CD4-positive, alpha-beta T cell treated with Interleukin-6 at 100 ng/mL for 8 hours (primary cell): Measurements from ENCODE around the gene GUCA2A.
"Not testable (repeated sequence)": the region's sequence is repeated elsewhere in the genome, so short reads cannot be mapped to it uniquely, and the experiment has no call there.

Experiments used
- DNase-seq: peaks from one replicate; pipeline ENCODE4 v3.0.0-alpha.2; 2020; ENCODE audit warnings: mixed read lengths, low spot score

Gene GUCA2A, protein sequence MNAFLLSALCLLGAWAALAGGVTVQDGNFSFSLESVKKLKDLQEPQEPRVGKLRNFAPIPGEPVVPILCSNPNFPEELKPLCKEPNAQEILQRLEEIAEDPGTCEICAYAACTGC

DNA sequence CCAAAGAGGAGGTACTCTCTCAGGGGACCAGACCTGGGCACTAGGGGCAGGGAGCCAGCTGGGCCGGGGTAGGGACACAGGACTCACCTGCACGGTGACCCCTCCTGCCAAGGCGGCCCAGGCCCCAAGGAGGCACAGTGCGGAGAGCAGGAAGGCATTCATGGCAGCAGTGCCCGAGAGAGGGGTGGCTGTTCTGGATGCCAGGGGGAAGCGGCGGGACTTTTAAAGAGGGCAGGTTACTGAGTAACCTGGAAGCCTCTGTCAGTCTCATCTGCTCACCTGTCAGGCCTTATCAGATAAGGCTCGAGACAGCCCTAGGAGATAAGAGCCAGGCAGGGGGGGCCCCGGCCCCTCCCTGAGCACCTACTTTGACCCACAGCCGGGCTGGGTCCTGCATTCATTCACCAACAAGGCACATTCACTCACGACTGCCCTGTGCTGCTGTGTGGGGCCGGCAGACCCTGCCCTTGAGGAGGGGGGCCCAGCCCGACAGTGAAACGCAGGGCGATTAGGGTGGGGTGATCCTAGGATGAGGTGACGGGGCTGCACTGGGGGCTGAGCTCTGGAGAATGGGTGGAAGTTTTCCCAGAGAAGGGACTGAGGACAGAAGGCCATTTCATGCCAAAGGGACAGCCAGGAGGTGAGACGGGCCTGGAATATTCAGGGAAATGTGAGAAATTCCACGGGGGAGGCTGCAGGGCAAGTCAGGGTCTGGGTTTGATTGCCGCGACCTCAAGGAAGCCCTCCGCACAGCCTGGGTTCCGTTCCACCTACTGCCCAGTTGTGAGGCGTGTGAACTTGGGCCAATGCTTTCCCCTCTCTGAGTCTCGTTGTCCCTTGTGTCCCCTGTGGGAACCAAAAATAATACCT lies at the start of gene GUCA2A:
TSS of gene GUCA2A (minus strand) at position 195 of the 870 bp plus-strand sequence. CDS start at position 162, 33 bp downstream.
- no peak for DNase-seq

DNA sequence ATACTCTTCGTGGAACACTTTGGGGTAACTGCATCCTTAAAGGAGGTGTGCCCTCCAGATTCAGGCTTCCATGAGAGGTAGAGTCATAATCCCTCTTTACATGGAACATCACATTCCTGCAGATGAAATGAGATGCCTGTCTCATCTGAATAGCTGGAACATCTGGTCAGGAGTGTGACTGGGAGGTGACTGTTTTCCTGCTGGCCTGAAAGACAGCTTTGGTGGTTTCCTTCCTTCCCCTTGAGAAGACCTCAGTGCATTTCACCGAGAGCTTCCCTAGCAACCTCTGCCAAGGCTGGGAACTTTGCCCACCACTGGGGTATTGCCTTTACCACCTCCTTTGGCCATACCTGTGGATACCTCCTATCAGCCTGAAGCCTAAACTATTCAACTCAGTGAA lies 46.7 kb upstream of the GUCA2A start:
- no peak for DNase-seq

DNA sequence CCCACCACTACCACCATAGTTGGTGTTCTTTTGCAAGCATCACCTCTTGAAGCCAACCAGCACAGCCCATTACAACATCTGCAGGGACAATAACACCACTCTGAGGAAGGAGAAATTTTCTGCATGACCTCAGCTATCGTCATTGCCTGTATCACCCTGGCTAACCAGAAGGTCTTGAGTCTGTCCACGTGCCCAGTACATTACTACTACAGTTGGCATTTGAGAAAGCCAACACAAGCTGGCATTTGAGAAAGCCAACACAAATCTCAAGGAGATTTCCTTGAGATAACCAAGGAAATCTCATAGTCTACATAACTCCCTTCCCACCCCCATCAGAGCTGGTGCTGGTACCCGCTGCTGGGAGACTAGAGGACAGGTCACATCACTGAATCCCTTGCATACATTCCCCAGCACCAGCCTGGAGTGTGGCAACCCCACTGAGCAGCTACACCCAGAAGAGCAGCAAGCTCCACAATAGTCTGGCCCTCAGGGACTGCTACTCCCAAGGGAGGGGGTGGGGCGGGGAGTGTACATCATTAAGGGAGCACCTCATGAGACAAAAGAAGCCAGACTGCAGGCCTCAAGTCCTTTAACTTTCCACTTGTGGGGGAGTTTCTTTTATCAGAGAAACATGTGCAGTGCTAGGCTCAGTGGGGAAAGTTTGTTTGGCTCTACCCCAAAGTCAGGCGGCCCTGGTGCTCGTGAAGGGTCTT lies 46.0 kb upstream of the GUCA2A start:
- DNase-seq: no peak

DNA sequence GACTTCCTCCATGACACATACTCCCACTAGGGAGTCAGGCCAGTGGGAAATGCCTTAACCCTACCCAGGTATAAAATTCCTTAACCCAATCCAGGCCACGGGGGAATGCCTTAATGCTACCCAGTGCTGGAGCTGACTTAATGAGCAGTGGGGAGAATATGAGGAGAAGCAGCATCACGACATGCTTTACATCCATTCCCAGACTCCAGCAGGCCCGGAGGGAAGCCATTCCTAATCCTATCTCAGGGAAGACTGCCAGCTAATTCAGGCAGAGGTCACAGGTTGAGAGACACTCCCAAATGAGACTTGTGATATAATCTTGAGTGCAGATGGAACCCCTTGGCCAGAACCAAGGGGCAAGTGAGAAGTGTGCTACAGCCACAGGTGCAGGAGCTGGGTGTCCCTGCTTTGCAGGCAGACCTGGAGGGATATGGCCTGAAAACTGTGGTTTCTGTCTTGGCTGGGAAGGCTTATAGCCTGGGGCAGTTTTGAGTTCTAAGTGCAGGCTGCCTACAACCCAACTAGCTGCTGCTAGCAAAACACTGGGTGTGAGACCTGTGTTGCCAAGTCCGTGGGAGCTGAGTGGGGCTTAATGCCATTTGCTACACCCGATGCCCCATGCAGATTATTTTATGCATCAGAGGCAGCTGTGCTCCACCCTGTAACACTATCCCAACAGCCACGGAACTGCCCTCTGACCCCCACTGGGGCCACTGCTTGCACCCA lies 45.1 kb upstream of the GUCA2A start:
- DNase-seq: no peak

DNA sequence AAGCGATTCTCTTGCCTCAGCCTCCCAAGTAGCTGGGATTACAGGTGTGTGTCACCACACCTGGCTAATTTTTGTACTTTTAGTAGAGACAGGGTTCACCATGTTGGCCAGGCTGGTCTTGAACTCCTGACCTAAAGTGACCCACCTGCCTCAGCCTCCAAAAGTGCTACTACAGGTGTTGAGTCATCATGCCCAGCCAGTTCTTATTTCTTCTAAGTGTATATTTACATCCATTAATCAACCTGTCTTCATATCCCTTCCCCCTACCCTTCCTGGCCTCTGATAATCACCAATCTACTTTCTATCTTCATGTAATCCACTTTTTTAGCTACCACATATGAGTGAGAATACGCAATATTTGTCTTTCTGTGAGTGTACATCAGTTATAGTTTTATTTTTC lies 42.4 kb upstream of the GUCA2A start:
- not testable (repeated sequence) for DNase-seq

DNA sequence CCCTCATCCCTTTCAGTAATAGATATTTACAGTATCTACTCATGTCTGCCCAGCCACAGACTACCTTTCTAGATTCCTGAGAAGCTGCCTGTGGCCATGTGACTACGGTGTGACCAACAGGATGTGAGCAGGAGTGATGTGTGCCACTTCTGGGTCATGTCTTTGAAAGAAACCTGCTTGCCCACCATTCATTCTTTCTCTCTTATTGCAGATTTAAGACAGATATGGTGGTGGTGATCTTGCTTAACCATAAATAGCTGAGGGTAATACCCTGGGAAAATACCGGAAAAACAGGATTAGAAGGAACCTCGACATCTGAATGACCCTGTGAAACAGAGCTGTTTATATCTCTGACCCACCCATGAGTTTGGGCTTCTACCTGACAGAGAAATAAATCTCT lies 41.6 kb upstream of the GUCA2A start:
- no peak for DNase-seq

DNA sequence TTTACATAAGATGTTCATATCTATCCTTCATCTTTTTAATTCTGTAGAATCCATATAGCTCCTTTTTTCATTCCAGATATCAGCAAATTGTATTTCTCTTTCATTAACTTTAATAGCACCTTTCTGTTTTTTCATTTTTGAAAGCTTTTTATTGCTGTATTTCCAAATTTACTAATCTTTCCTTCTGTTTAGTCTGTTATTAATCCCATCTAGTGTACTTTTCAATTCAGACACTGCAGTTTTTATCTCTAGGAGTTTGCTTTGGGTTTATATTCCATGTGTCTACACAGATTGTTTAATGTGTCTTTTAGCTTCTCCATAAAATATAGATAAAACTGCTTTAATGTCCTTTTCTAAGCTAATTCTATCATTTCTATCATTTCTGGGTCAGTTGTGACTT lies 37.4 kb upstream of the GUCA2A start:
- DNase-seq: no peak

DNA sequence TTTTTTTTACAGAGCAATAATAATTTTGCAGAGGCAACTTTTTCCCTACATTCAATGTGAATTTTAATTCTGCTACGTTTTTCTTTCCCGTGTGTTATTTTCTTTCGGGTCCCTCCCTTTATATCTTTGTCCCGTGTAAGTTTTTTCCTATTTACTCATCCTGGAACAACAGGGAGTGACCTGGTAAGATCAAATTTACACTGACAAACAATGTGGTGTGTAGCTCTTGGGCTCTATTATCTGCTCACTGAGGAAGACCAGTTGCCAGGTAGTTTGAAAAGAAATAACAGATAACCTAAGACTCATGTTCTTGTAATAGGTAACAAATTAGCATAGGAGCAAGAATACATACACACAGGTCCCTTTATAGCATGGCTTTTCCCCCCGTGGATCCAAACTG lies 33.7 kb upstream of the GUCA2A start:
- DNase-seq: no peak

DNA sequence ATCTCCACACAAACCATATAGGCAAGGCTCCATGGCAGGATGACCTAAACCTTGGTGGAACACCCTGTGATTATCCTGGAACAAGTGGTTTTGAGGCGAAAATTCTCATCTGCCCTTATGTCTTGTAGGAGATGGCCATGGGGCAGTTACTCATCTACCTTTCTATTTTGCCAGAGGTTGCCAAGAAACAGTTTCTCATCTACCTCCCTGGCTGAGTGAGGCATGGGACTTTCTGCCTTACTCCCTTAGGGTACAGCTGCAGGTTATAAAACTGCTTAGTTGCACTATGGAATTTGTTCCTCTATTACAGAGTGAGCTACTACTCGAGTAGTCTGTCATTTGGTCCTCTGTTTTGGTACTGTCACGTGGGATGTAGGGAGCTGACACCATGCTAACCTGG lies 31.3 kb upstream of the GUCA2A start:
- DNase-seq: no peak

DNA sequence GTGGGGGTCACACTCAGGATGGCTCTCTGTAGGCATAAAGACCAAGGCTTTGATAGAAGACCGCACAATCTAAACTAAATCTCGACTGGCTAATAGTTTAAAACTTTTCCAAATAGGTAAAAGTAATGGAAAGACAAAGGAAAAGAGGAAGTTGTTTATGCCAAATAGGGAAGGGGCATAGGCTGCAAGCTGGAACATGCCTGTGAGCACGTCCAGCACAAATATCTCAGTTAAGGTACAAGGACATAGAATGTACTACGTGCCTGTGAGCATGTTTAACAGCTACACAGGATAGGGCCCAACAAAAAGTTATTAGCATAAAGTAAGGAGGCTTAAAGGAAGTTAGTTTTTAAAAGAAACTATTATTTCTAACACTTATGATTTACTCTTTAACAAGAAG lies 27.6 kb upstream of the GUCA2A start:
- no peak for DNase-seq

DNA sequence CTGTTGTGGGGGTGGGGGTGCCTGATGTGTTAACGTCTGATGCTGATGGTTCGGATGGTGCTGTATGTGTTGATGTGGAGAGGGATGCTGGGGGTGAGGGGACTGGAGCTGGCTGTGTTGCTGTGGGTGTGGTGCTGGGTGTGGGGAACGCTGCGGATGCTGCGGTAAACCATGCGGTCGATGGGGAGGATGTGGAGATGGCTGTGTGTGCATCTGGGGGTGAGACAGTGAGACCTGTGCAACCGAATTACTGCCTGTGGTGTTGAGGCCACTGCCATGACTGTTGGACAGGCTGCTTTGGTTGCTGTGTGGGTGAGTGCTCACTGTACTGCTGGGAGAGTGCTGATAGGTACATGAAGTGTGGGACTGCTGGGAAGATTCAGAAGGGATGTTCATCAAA lies 26.8 kb upstream of the GUCA2A start:
- no peak for DNase-seq

DNA sequence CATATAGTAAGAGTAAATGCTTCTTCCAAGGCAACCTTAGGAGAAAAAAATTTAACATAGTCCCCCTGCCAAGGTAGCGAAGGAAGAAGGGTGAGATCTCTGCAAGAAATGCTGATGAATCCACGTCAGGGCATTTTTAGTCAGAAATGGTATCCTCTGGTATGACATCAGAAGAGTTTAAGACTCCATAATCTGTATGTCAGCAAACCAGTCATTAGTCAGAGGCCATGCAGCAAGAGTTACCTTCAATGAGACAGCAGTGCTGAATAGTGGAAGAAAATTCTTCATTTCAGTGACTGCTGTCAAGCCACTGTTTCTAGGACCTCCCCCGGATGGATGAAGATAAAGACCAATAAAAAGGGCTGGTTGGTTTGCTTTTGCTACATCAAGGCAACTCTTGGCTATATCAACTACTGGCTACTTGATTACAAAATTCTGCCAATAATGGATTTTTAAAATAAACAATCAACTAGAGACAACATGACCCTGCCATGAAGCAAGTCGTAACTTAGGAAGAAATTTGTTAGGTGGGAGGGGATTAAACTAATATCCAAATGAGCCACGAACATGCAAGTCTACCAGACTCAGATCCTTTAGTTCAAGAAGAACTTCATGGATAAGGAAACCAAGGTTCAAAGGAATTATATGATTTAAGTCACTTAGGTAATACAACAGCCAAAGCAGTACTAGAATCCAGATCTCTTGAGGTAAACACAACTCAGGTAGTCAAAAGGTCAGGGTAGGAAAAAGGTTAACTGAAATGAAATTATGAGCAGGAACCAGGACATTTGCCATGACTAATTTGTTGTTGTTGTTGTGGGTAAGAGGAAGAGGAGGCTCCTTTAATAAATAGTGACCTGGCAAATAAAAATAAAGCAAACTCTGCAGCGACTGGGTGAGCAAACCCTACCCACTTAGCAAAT lies 25.6 kb upstream of the GUCA2A start:
- no peak for DNase-seq

DNA sequence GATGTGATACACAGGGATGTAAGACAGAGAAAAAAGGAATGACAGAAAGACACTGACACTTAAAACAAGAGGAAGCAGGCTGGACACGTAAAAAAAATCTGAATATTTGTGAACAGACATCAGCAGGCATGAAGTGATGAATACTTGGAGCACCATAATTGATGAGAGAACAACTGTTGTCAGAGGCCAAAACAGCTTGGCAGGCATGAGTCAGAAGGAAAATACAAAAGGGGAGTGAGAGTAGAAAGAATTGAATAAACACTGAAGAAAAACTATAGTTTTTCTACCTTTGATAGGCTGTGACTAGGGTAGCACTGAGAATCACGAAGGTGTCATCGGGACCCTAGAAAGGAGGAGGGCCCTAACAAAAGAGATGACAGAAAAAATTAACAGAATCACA lies 21.6 kb upstream of the GUCA2A start:
- no peak for DNase-seq

DNA sequence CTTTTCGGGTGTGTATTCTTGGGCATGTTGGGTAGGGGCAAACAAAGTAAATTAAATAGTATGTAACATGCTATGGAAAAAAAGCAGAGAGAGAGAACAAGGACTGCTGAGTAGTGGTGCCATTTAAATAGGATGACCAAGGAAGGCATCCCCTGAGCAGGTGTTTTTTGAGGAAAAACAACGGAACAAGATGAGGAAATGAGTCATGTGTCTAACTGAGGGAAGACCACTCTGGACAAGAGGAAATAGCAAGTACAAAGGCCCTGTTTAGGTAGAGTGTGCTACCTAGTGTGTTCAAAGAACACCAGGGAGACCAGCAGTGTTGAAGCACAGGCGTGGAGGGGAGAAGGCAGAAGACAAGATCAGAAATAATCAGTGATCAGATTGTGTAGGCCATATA lies 20.1 kb upstream of the GUCA2A start:
- no peak for DNase-seq

DNA sequence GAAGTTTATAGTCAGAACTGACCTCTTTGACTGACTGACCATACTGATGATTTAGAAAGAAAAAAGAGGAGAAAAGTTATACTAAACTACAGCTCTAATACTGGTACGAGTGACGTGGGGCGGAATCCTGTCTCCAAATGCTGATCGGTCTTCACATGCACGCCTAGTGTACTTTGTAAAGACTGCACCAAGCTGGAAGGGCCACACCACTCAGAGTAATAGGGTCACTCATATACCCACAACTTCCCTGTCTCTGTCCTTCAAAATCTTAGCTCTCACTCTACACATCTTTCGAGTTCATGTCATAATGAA lies 19.4 kb upstream of the GUCA2A start:
- DNase-seq: no peak

DNA sequence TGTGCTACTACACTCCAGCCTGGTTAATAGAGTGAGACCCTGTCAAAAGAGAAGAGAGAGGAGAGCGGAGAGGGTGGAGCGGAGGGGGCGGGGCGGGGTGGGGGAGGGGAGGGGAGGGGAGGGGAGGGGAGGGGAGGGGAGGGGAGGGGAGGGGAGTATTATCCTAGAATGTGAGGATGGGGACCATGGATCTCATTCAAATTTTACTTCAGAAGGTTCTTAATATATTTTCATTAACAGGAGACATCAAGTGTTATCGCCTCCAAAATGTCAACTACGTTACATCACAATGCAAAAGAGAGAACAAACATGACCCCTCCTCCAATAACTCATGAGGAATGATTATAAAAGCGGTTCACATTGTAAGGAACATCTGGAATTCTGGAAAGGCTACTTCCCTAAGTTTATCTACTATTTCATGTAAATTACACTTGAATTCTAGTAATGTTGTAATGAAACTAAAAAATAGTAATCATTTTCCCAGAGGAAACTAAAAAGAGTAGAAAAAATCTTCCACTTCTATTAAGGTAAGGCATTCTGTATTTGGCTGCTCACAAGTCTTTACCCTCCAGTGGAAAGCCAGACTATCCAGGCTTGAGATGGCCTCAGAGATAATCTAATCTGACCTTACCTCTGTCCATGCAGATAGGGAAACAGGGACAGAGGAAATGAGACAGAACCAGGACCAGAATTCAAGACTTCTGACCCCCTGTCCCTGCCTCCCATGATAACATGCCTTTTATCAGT lies 18.8 kb upstream of the GUCA2A start:
- no peak for DNase-seq

DNA sequence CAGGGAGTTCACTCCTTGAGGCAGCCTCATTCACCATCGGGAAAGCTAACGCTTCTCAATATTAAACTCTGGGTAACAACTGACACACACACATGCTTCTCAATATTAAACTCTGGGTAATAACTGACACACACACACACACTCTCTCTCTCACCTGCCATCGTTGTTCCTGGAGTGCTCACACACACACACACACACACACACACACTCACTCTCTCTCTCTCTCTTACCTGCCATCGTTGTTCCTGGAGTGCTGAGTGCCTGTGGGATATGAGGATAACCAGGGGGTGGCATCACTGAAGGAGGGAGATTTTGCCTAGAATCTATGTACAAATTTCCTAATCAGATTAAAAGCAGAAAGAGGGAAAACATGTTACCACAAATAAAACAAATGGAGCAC lies 17.1 kb upstream of the GUCA2A start:
- no peak for DNase-seq

DNA sequence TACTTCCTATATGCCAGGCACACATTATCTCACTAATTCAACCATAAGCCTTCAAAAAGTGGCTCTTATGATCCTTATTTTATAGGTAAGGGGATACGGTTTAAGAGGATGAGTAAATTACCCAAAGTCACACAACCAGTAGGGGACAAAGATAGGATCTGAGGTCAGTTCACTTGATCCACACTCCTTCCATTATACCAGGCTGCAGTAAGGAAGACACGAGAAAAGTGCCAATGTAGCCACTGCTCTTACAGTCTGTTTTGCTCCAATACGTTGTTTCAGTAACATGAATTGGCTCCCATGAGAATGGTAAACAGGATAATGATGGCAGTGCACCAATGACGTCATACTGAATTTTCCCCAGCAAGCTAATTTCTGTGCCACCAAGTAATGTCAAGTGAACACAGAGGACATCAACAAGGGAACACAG lies 15.4 kb upstream of the GUCA2A start:
- DNase-seq: no peak

DNA sequence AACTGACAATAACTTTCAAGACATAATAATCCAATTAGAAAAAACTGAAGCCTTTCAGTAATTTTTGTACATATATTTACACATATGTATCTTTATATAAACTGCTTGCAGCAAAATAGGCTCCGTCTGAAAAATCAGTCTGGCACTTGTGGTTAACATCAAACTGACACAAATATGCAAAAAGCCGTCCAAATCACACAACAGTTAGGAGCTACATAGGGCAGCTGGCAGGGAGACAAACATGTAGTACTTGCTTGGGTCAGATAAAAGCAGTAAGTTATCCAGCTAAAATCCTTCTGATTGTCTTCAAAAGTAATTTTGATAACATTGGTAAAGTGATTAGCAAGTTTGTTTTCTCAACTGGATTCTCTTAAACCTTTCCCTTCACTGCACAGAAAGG lies 14.7 kb upstream of the GUCA2A start:
- no peak for DNase-seq

DNA sequence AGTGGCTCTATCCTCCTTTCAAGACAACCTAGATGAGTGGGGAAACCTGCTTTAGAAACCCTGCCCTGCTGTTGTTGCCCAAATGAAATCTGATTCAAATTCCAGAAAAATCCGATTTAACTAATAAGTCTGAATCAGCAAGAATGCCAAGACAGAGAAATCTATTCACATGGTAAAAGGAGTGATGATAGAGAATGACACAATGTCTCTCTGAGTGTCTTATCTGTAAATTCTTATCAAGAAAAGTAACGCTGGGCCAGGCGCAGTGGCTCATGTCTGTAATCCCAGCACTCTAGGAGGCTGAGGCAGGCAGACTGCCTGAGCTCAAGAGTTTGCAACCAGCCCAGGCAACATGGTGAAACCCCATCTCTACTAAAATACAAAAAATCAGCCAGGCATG lies 13.7 kb upstream of the GUCA2A start:
- DNase-seq: no peak

DNA sequence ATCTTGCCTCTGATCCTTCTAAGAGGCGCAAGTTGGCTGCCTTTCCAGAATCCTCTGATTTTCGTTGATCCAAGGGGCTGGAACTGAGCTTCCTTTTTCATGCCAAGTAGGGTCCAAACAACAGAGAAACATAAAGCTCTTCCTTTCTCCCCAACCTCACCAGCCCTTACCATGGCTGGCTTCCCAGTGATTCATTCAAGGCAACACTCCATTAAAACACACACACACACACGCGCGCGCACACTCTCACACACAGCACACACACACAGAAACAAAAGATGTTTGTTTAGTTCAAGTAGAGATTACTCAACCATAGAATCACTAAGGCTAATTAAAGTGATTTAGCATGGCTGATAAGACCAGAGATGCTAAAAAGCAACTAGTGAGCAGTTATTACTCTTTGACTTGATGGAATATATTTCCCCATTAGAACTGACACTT lies 13.0 kb upstream of the GUCA2A start:
- no peak for DNase-seq
